Caco-2 (cell line): Measurements from ENCODE around the gene PAGR1. TPM values are rescaled to one million over a fixed set of nuclear protein-coding genes. Genes with fewer than 3 reads are reported as not detected.

Source experiments
- BruUV-seq: library from RNA; stranded (reverse); fragments of 400-500 nt; replicated peaks from 2 replicates; lab custom pipeline; 2021; lab: Mats Ljungman, UMichigan
- CTCF ChIA-PET: fragments of 300-600 bp; sonication (Branson Sonifier 250); formaldehyde crosslinking; loops from one replicate; lab custom pipeline; 2022; ENCODE audit warnings: antibody characterized with exemption; lab: Charles Lee
- POLR2A ChIA-PET: fragments of 300-600 bp; sonication (Branson Sonifier 250); formaldehyde crosslinking; loops from one replicate; lab custom pipeline; 2022; ENCODE audit warnings: antibody characterized with exemption; lab: Charles Lee
- DNase-seq, 2 experiments: peaks; one replicate each; pipeline versions ENCODE4 v3.0.0 to v3.0.0-alpha.2; 2020 to 2022
- H3K27me3 ChIP-seq: replicated peaks from 2 replicates; pipeline ENCODE4 v1.6.0; 2011; ENCODE audit warnings: low read length; ENCODE audit not compliant: control insufficient read depth, insufficient read depth
- H3K36me3 ChIP-seq: 2 replicates; pipeline ENCODE4 v1.5.1; 2011; ENCODE audit warnings: low read length; ENCODE audit not compliant: control insufficient read depth, insufficient read depth
- H3K4me1 ChIP-seq: fragments of 250-450 bp; sonication (Bioruptor Pico); 2 replicates; pipeline ENCODE4 v1.5.1; 2020; ENCODE audit warnings: mild to moderate bottlenecking
- H3K4me3 ChIP-seq: 2 replicates; pipeline ENCODE4 v1.5.1; 2011; ENCODE audit warnings: low read depth, mild to moderate bottlenecking, control low read depth, low read length
- H3K9me3 ChIP-seq: fragments of 250-450 bp; sonication (Bioruptor Pico); 2 replicates; pipeline ENCODE4 v1.5.1; 2020; ENCODE audit warnings: mild to moderate bottlenecking, moderate library complexity
- H3K27ac Mint-ChIP-seq: one replicate; pipeline ENCODE4 v1.8.0; 2022; ENCODE audit warnings: mixed read lengths; ENCODE audit not compliant: unreplicated experiment
- H3K27me3 Mint-ChIP-seq: one replicate; pipeline ENCODE4 v1.8.0; 2022; ENCODE audit warnings: mixed read lengths; ENCODE audit not compliant: insufficient read depth, unreplicated experiment
- H3K36me3 Mint-ChIP-seq: one replicate; pipeline ENCODE4 v1.8.0; 2022; ENCODE audit warnings: mild to moderate bottlenecking, mixed read lengths; ENCODE audit not compliant: insufficient read depth, unreplicated experiment
- H3K4me1 Mint-ChIP-seq: one replicate; pipeline ENCODE4 v1.8.0; 2022; ENCODE audit warnings: low read depth, mixed read lengths; ENCODE audit not compliant: unreplicated experiment
- H3K4me3 Mint-ChIP-seq: one replicate; pipeline ENCODE4 v1.8.0; 2022; ENCODE audit warnings: mild to moderate bottlenecking, moderate library complexity, mixed read lengths; ENCODE audit not compliant: unreplicated experiment
- H3K9me3 Mint-ChIP-seq: one replicate; pipeline ENCODE4 v1.8.0; 2022; ENCODE audit warnings: mixed read lengths; ENCODE audit not compliant: unreplicated experiment
- CTCF ChIP-seq, 2 experiments: fragments of 200-600 bp in 1 of 2; IDR thresholded peaks; 1 replicate in 1 of 2; 2 replicates in 1 of 2; pipeline versions ENCODE4 v1.5.1 to v1.8.0; 2011 to 2022; ENCODE audit warnings: antibody characterized with exemption in 1 of 2, control low read depth in 1 of 2, inconsistent platforms in 1 of 2, low read depth in 1 of 2, low read length in 1 of 2, mild to moderate bottlenecking in 1 of 2, moderate library complexity in 1 of 2; ENCODE audit not compliant: insufficient read depth in 1 of 2, severe bottlenecking in 1 of 2, unreplicated experiment in 1 of 2
- intact Hi-C: fragments of 100-400 bp; cut with micrococcal nuclease; formaldehyde crosslinking; loops from one replicate; pipeline ENCODE4 v1.10.0; 2022; ENCODE audit not compliant: unreplicated experiment
- total RNA-seq: library from RNA; stranded (reverse); gene quantifications from 2 replicates; pipeline ENCODE4 v1.2.3, GENCODE V29; 2022

Gene PAGR1
- total RNA-seq, 1 experiment from 2014 or later = 33.0 TPM

DNA sequence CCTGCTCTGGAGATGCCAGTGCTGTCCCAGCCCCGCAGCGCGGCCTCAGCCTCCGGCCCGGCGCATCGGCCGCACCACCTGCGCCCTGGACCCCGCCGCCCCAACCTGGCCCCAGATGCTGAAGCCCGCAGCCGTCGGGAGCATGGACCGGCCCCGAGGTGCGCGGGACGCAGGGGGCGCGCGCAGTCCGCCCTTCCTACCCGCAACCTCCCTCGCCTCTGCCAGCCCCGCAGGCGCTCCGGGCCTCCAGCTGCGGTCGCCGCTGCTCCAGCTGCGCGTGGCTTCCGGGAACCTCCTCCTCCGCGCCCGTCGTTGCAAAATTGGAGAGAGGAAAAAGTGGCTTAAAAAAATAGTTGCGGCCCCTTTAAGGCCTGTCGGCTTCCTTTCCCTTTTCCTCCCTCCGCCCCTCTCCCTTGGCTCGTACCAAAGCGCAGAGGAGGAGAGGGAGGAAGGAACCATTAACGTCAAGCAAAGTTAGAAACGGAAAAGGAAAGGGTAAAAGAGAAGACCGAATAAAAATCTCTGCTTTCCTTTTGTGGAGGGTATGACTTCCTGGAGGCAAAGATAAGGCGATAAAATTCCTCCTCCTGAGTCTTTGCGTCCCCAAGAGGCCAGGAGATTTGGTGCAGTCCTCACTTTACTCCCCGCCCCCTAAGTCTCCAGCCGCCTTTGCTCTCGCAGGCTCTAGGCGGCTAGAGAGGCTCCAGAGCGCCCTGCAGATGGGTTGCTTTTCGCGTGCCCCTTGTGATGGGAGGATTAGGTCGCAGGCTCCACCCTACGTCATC is 47.1 kb downstream of the PAGR1 start, which contains the start of gene CDIPT:
Gene CDIPT, minus strand, starts transcription at position 343 of the 785 bp plus-strand sequence. CDS start 369 bp downstream, outside the sequence.
- H3K4me3 Mint-ChIP-seq = peak within 1 kb of the TSS; percentile 93
- CTCF ChIA-PET = interaction anchor here (0.6 to 0.8 kb wide), 5 partner anchors 15 to 98 kb away, joined by 3 to 4 read pairs (median 3); partner anchors contain the start of gene TMEM219
- intact Hi-C loops = loop anchor here (2.0 to 10.0 kb wide), 4 partner anchors 36 to 112 kb away; partner anchors contain the start of genes KCTD13, PAGR1, SEZ6L2 and TAOK2
- POLR2A ChIA-PET = interaction anchor here (0.6 kb wide), 1 partner anchor 34 kb away, joined by 9 read pairs; no protein-coding TSS in a partner anchor
- peak; percentile 13 to 66 for TF ChIP-seq CTCF (IDR thresholded peaks at IDR 0.05; ENCODE audit: insufficient read depth in 1 of 2, low read depth in 1 of 2, low read length in 1 of 2, severe bottlenecking in 1 of 2, unreplicated experiment in 1 of 2)
- DNase-seq = peak; percentile 92 to 96
- H3K27ac Mint-ChIP-seq = peak within 1 kb of the TSS; percentile 100
- no peaks in the 10 kb centered on the region for H3K9me3 ChIP-seq
- H3K4me3 ChIP-seq = peak within 1 kb of the TSS; percentile 80
- peaks cover 1% of the 10 kb centered on the region; the same call in 1 of the 2 replicates for H3K36me3 ChIP-seq
- BruUV-seq = TSS peak; percentile 74
- H3K9me3 Mint-ChIP-seq = no peaks in the 10 kb centered on the region
- peaks cover 6% of the 10 kb centered on the region; the same call in 1 of the 2 replicates for H3K4me1 ChIP-seq
- H3K27me3 Mint-ChIP-seq = no peaks in the 10 kb centered on the region
- H3K27me3 ChIP-seq = no peaks in the 10 kb centered on the region
- H3K4me1 Mint-ChIP-seq = peaks cover 6% of the 10 kb centered on the region
- peaks cover 15% of the 10 kb centered on the region for H3K36me3 Mint-ChIP-seq

DNA sequence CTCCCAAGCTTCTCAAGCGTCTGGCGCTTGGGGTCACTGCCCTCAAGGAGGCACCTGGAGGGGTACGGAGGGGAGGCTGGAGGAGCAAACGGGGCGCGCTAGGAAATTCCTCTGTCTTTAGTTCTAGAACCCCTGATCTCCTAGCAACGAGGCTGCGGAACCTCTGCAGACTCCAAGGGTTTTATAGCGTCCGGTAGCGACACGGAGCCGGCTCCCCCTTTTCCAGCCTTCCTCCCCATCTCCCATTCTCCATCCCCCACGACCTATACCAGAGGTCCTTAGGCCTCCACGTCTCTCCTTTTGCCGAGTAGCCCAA is 47.7 kb downstream of the PAGR1 start:
- Histone ChIP-seq H3K4me3 (no peak overlapping the region; the same call in none of the 2 replicates), H3K36me3 (peaks cover 1% of the 10 kb centered on the region; the same call in 1 of the 2 replicates), H3K9me3 (no peaks in the 10 kb centered on the region), H3K27me3 (no peaks in the 10 kb centered on the region), H3K4me1 (peaks cover 6% of the 10 kb centered on the region; the same call in 1 of the 2 replicates)
- BruUV-seq = no TSS peak
- intact Hi-C loops = loop anchor here (2.0 to 10.0 kb wide), 4 partner anchors 35 to 111 kb away; partner anchors contain the start of genes KCTD13, PAGR1, SEZ6L2 and TAOK2
- CTCF ChIA-PET = interaction anchor here (0.6 to 0.8 kb wide), 5 partner anchors 16 to 98 kb away, joined by 3 to 4 read pairs (median 3); partner anchors contain the start of gene TMEM219
- peak overlapping the region; percentile 93 for H3K4me3 Mint-ChIP-seq
- H3K36me3 Mint-ChIP-seq = peaks cover 15% of the 10 kb centered on the region
- DNase-seq = no peak
- TF ChIP-seq CTCF (IDR thresholded peaks at IDR 0.05; ENCODE audit: insufficient read depth in 1 of 2, low read depth in 1 of 2, low read length in 1 of 2, severe bottlenecking in 1 of 2, unreplicated experiment in 1 of 2) = no peak
- H3K9me3 Mint-ChIP-seq = no peaks in the 10 kb centered on the region
- peak overlapping the region; percentile 100 for H3K27ac Mint-ChIP-seq
- POLR2A ChIA-PET = interaction anchor here (0.6 kb wide), 1 partner anchor 35 kb away, joined by 9 read pairs; no protein-coding TSS in a partner anchor
- H3K27me3 Mint-ChIP-seq = no peaks in the 10 kb centered on the region
- H3K4me1 Mint-ChIP-seq = peaks cover 6% of the 10 kb centered on the region

- Mint-ChIP-seq H3K4me1 (peaks cover 6% of the 10 kb centered on the region), H3K4me3 (no peak overlapping the region), H3K9me3 (no peaks in the 10 kb centered on the region), H3K36me3 (peaks cover 15% of the 10 kb centered on the region), H3K27ac (no peak overlapping the region), H3K27me3 (no peaks in the 10 kb centered on the region)
- Histone ChIP-seq H3K36me3 (peaks cover 1% of the 10 kb centered on the region; the same call in 1 of the 2 replicates), H3K4me1 (peaks cover 6% of the 10 kb centered on the region; the same call in 1 of the 2 replicates), H3K27me3 (no peaks in the 10 kb centered on the region), H3K9me3 (no peaks in the 10 kb centered on the region), H3K4me3 (no peak overlapping the region)
- intact Hi-C loops = loop anchor here (10.0 kb wide), 1 partner anchor 111 kb away; the partner anchor contains the start of gene TAOK2
- no TSS peak for BruUV-seq
- DNase-seq = no peak
- POLR2A ChIA-PET = interaction anchor here (0.6 kb wide), 1 partner anchor 41 kb away, joined by 5 read pairs; no protein-coding TSS in a partner anchor
- CTCF ChIA-PET = interaction anchor here (0.6 kb wide), 1 partner anchor 16 kb away, joined by 4 read pairs; no protein-coding TSS in a partner anchor
- no peak for TF ChIP-seq CTCF (IDR thresholded peaks at IDR 0.05; ENCODE audit: insufficient read depth in 1 of 2, low read depth in 1 of 2, low read length in 1 of 2, severe bottlenecking in 1 of 2, unreplicated experiment in 1 of 2)
These were observed 48.3 kb downstream of the PAGR1 start for GRCh38 chr16:29864205-29864604.
